IPS DF 4.7 (cell line): ENCODE results near the gene PDSS2.

ENCODE experiments used
- DNase-seq: peaks from one replicate; pipeline ENCODE4 v3.0.0-alpha.2; 2013; ENCODE audit warnings: low spot score; ENCODE audit errors: extremely low read depth

Gene PDSS2

DNA sequence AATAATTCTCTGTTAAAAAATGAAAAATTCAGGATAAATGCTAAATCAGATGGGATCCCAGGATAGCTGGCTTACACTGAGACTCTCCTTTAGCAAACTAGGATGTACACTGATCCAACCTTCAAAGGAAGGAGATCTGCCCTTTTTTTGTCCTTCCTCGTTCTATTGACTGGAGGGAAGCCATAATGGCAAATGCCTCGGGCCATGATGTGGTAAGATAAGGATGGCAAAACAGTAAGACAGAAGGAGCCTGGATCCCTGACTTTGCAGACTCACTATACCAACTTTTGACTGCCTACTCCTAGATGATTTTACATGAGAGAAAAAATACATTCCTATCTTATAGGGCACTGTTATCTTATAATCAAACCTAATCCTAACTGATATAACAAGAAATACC, 187.1 kb downstream of the PDSS2 start:
- no peak for DNase-seq

DNA sequence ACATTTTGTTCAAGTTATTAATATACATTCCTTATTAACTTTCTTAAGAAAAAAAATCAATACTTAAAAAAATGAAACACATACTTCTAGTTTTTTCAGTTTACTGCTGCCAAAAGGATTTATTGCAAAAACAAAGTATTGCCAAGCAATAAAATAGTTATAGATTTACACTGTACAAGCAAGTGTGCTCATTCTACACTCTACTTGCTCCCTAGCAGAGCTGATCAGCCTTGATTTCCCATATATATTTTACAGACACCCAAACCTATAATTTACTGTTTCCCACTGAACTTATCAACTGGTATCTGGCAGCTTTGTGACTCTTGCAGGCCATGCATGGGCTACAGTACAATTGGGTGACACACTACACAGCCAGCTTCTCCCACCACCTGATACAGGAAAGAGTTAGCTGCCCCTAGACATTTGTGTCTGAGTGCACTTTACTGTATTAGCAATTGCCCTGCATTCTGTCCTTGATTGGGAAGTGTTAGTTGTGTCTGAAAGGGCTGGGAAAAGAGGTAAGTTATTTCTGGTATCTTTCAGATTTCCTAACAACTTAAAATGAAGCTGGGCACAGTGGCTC, 188.1 kb downstream of the PDSS2 start:
- DNase-seq: no peak

DNA sequence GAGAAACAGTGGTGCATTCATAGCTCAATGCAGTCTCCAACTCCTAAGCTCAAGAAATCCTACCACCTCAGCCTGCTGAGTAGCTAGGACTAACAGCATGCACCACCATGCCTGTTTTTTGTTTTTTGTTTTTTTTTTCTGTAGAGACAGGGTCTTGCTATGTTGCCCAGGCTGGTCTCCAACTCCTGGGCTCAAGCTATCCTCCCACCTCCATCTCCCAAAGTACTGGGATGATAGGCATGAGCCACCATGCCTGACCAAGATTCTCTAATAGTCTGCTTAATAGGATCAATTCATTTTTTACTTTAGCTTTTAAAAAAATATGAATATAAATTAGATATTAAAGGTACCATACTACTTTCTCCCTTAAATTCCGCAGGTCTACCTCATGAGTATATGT, 191.7 kb downstream of the PDSS2 start:
- DNase-seq: no peak

DNA sequence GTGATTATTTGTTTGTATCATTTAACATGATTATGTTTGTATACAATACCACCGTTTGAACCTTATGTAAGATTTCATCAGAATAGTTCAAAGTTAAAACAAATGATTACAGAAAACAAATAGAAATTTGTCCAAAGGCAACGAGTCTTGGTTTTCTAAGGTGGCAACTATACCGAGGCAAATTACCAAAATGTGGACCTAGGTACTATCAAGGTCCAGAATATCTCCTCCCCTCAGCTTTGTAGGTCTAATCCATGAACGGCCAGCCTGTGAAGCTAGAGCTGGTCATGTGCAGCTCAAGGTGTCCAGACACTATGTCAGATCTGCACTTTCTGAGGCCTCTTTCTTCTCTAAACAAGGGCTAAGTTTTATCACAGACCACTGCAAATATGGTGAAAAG, 192.4 kb downstream of the PDSS2 start:
- DNase-seq: no peak

DNA sequence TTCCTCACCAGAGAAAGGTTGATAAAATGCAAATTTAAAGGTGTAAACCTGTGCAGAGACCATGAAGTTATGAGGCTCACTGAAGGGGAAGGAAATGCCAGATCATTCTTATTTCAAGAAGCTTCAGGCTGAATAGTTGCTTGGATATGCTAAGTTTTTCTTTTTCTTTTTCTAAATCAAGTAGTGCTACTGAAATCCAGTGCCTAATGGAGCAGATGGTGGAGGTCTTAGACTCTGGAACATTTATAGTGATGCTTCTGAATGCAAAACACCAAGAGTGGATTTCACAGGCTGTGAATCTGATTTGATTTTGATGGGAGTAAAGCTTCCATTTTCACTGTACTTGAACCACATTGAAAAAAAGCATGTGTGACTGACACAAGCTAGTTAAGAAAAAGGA, 192.8 kb downstream of the PDSS2 start:
- DNase-seq: no peak

GRCh38 chr6:107264357-107264840, 195.0 kb downstream of the PDSS2 start:
- no peak for DNase-seq

DNA sequence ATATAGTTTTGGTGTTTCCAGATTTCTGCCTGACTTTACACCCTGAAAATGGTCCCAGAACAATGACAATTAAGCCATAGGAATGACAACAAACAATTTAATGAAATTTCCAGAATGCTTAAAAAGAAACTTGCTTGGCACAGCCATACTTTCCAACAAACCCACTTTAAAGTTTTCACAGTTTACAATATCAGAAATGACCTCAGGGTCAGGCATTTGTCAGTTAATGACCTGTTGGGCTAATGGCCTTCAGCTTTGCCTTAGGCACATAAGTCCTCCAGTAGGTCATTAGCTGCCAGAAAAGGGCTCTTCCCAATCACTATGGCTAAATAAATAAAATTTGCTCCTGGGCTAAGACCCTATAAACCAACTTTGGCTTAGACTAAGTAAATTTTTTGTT, 199.4 kb downstream of the PDSS2 start:
- no peak for DNase-seq

DNA sequence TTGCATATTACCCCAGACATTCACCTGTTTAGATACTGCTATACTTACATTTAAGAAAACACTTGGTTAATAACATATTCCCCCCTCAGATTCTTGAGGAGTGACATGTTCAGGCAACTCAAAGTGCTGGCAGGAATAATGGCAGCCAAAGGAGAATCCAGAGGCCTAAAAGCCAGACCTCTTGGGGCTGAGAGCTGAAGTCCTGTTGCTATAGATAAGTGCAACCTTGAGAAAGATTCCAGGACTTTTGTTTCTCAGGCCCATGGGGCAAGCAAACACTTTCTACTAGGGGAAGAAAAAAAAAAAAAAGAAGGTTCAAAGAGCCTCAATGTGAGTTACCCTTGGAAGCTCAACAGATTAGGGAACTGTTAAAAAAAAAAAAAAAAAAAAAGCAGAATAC, 211.2 kb downstream of the PDSS2 start:
- DNase-seq: no peak

GRCh38 chr6:107246972-107247615, 212.3 kb downstream of the PDSS2 start:
- DNase-seq: no peak

GRCh38 chr6:107246249-107246971, 213.0 kb downstream of the PDSS2 start:
- DNase-seq: no peak

DNA sequence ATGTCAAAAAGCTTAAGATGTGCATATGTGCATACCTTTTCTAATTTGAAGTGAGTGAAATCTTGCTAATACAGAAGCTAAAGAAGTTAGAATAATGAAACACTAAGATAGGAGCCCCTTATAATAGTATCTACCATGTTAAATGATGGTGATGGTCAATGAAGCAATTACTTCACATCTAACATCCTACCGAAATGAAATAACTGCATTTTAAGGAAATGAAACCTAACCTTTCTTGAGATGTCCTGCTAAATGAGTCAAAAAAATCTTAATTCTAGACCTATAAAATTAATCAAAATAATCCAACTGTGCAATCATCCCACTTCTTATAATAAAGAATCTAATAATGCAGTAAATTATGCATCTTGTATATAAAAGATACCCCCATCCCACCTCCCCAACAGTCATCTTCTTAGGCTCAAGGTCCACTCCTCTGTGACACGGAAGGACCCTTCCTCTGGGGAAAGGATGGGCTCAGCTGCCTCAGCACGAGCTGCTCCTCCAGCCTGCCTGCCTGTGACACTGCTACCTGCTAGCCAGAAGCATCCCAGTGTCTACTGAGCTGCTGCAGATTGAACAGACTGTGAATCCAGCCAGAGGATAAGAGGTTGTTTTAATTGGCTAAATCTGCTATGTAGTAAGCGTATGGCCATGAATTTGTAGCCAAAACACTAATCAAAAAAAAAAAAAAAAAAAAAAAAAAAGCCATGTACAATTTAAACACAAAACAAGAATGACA, 214.5 kb downstream of the PDSS2 start:
- DNase-seq: no peak

GRCh38 chr6:107244082-107244741, 215.2 kb downstream of the PDSS2 start:
- DNase-seq: no peak

DNA sequence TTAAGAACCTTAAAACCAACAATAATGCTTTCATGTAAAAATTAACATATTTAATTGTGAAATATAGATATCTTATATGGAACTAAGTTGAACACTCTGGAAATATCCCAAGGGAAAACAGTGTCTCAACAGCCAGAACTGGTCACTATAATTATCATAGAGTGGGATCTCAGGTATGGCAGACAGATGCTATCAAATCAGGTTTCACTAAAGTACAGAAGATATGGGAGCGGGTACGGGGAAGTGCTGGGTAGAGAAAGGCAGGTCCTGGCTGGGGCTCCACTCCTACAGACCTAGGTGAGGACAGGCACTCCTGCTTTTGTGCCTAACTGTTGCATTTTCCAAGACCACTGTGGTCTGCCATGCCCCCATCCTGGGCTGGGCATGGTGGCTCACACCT, 215.9 kb downstream of the PDSS2 start:
- no peak for DNase-seq

GRCh38 chr6:107237992-107238660, 221.2 kb downstream of the PDSS2 start:
- DNase-seq: no peak

DNA sequence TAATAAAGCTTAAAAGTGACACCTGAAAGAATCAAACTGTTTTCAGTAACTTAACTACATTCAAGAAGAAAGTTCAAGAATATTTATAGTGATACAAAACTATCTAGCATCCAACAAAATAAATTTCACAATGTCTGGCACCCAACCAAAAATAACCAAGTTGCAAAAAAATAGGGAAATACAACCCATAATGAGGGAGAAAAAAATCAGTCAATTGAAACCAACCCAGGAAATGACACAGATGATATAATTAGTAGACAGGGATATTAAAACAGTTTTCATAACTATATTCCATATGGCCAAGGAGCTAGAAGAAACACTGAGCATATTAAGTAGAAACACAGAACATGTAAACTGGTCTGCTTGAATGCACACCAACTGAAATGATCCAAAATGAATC, 223.9 kb downstream of the PDSS2 start:
- no peak for DNase-seq

DNA sequence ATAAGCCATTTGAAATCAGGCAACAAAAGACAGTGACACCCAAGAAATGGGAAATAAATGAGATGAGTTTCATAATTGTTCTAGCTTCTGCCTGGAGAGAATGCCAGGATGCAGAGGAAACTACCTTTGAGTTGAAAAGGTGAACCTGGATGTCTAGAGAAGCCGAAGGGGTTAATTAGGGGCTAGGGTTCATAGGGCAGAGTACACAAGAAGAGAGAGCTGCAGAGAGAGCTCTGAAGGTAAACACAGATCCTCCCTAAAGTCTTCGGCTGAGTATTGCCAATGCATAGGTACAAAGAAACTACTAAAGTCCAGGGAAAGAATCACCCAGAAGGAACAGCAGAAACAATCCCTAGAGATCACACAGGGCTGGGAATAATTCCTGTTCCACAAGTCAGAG, 224.4 kb downstream of the PDSS2 start:
- no peak for DNase-seq

- no peak for DNase-seq
Observed at GRCh38 chr6:107231243-107231642, 228.1 kb downstream of the PDSS2 start.

DNA sequence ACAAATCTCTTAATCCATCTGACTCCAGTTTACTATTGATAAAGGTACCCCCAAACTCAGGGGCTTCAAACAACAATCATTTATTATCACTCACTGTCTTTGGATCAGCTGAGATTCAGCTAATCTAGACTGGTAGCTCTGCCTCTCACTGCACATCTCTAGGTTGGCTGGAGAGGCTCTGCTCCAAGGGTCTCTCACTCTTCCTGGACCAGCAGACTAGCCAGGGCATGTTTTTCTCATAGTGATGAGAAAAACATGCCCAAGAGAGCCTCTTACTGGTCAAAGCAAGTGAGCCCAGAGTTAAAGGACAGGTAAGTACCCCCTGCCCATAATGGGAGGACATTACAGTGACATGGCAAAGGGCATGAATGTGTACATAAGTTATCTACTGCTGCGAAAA, 228.9 kb downstream of the PDSS2 start:
- DNase-seq: no peak

DNA sequence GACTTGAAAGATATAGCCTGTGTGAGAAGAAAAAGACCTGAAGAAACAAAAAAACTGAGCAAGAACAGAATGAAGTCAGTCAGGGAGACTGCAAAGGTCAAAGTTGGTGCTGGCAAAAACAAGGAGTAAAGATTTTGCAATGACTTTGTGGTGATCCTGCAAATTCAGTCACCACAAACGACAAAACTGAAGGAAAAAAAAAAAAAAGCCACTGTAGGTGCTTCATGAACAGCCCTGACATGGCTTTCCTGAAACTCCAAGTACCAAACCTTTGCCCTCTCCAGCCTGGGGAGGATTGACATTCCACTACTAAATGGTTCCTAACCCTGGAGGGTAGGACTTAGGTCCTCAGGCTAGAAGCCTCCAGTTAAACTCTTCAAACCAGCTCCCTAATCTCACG, 229.3 kb downstream of the PDSS2 start:
- no peak for DNase-seq

DNA sequence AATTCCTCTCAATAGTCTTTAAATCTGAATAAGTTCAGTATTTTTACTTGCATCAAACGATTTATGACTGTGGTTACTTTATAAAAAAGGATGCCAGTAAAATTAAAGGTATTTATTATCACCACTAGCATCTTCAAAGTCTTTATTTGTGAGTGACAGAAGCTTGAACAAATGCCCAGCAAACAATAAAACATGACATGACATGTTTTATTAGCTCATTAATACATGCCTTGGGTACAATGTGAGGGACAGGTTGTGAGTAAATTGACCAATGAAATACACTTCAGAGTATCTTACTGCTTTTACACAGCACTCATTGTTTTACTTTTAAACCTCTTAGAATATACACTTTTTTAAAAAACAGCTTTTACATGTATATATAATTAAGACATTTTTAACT, 230.6 kb downstream of the PDSS2 start:
- no peak for DNase-seq

DNA sequence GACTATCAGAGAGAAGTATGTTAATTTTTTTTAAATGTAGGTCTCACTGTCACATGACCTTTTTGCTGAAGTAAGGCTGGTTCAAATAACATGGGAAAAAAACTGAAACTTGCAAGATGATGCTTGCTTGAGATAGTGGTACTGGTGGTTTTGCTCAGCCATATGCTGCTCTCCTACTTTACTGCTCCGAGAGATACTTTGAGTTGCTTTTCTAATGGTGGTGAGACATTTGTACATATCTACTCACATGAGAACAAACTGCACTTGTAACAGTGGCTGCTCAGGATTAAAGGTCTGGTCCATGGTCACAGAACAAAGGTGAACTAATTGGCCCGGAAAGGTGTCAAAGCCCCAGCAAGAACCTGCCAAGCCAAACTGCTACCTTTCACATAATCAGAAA, 237.8 kb downstream of the PDSS2 start:
- no peak for DNase-seq
